ENCODE results near the gene OSBPL8.
A peak's percentile ranks its signal among the peaks of the same experiment; 100 is the strongest.

Gene OSBPL8

DNA sequence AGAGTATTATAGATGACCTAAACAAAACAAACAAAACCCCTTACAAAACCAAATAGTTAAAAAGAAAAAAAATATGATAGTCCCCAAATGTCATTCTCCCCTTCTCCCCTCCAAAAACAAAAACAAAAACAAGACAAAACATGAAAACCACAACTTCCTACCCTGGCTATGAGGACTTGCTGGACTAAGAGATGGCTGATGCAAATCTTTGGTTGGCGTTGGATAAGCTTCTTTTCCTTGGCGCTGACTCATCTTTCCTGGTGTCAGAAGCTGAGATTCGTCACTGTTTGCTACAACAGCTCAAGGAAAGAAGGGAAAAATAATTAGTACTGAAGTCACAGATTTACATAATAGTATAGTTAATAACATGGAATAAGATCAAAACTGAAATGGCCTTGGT lies 108.9 kb downstream of the OSBPL8 start:
- no peak for DNase-seq (ENCODE audit: low read depth)
- TF ChIP-seq, protein P1, sequence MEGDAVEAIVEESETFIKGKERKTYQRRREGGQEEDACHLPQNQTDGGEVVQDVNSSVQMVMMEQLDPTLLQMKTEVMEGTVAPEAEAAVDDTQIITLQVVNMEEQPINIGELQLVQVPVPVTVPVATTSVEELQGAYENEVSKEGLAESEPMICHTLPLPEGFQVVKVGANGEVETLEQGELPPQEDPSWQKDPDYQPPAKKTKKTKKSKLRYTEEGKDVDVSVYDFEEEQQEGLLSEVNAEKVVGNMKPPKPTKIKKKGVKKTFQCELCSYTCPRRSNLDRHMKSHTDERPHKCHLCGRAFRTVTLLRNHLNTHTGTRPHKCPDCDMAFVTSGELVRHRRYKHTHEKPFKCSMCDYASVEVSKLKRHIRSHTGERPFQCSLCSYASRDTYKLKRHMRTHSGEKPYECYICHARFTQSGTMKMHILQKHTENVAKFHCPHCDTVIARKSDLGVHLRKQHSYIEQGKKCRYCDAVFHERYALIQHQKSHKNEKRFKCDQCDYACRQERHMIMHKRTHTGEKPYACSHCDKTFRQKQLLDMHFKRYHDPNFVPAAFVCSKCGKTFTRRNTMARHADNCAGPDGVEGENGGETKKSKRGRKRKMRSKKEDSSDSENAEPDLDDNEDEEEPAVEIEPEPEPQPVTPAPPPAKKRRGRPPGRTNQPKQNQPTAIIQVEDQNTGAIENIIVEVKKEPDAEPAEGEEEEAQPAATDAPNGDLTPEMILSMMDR (IDR thresholded peaks at IDR 0.05; ENCODE audit: insufficient read depth, low read depth, low read length, missing control alignments), result no peak
- H3K4me3 ChIP-seq (ENCODE audit: low read depth, low read length), result no peak overlapping the region

- TF ChIP-seq, protein P1 (IDR thresholded peaks at IDR 0.05; ENCODE audit: insufficient read depth, low read depth, low read length, missing control alignments), result no peak
- DNase-seq (ENCODE audit: low read depth), result no peak
- H3K4me3 ChIP-seq (ENCODE audit: low read depth, low read length), result no peak overlapping the region
Observed at GRCh38 chr12:76449993-76450392, 109.6 kb downstream of the OSBPL8 start.

DNA sequence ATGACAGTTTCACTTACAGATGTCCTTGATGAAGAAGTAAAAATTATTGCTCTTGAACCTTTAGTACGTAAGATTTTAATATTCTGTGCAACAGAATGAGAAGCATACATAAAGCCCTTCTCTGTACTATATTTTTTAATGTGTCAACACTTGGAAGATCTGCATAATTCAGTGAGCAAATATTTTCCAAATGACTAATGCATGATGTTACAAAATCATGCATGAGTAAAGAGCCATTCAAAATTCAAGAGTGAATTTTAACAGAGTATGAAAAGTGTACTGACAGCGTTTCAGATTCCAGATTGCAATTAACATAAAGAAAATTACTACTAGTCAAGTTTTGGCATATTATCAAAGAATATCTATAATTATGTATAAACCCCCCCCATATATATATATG lies 110.0 kb downstream of the OSBPL8 start:
- H3K4me3 ChIP-seq (ENCODE audit: low read depth, low read length), result no peak overlapping the region
- DNase-seq (ENCODE audit: low read depth), result no peak
- TF ChIP-seq, protein P1 (IDR thresholded peaks at IDR 0.05; ENCODE audit: insufficient read depth, low read depth, low read length, missing control alignments), result no peak

DNA sequence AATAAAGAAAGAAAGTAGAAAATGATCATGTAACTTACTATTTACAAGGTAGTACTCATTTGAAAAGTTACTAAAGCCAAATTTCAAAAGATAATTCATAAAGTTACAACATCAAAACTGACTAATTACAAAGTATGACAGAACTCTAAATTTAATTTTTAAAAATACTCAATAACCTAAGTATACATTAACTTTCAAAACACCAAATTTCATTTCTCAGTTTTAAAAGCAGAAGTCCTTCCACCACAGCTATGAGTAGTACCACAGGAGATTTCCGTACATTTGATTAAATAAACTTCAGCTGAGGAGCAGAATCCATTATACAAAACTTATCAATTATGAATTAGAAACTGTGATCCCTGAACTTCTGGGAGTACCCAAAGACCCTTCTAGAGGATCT lies 110.6 kb downstream of the OSBPL8 start:
- TF ChIP-seq, protein P1 (IDR thresholded peaks at IDR 0.05; ENCODE audit: insufficient read depth, low read depth, low read length, missing control alignments), result no peak
- no peak overlapping the region for H3K4me3 ChIP-seq (ENCODE audit: low read depth, low read length)
- no peak for DNase-seq (ENCODE audit: low read depth)

GRCh38 chr12:76446090-76446489 lies 113.5 kb downstream of the OSBPL8 start:
- no peak overlapping the region for H3K4me3 ChIP-seq (ENCODE audit: low read depth, low read length)
- DNase-seq (ENCODE audit: low read depth), result no peak
- TF ChIP-seq, protein P1 (IDR thresholded peaks at IDR 0.05; ENCODE audit: insufficient read depth, low read depth, low read length, missing control alignments), result no peak

DNA sequence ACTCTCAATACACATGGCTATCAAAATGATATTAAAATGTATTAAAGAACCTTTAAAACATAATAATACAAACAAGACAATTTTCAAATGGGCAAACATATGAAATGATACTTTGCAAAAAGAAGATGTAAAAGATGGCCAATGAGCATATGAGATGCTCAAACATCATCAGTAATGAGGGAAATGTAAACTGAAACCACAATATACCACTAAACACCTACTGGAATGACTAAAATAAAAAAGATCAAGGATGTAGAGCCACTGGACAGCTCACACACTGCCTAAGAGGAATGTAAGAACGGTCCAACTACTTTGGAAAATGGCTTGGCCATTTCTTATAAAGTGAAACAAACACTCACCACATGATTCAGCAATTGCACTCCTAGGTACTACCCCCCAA lies 114.1 kb downstream of the OSBPL8 start:
- TF ChIP-seq, protein P1 (IDR thresholded peaks at IDR 0.05; ENCODE audit: insufficient read depth, low read depth, low read length, missing control alignments), result no peak
- no peak for DNase-seq (ENCODE audit: low read depth)
- no peak overlapping the region for H3K4me3 ChIP-seq (ENCODE audit: low read depth, low read length)

- peak; percentile 1 for DNase-seq (ENCODE audit: low read depth)
- TF ChIP-seq, protein P1 (IDR thresholded peaks at IDR 0.05; ENCODE audit: insufficient read depth, low read depth, low read length, missing control alignments), result no peak
- H3K4me3 ChIP-seq (ENCODE audit: low read depth, low read length), result no peak overlapping the region
Observed at GRCh38 chr12:76444408-76444984, 115.1 kb downstream of the OSBPL8 start.

Measured in GM12865 (cell line).